ENCODE measurements around the gene GNG8. TPM values are rescaled to one million over a fixed set of nuclear protein-coding genes. Genes with fewer than 3 reads are reported as not detected.

GNG8 gene
- total RNA-seq, 1 experiment from 2014 or later = not detected

GRCh38 chr19:46600384-46601317 is 35.4 kb downstream of the GNG8 start:
- no peak for TF ChIP-seq CTCF (IDR thresholded peaks at IDR 0.05; ENCODE audit: unreplicated experiment)
- Mint-ChIP-seq H3K36me3 (ENCODE audit: insufficient read depth, unreplicated experiment) (peaks cover 17% of the 10 kb centered on the region), H3K27me3 (ENCODE audit: insufficient read depth, unreplicated experiment) (no peaks in the 10 kb centered on the region), H3K9me3 (ENCODE audit: unreplicated experiment) (no peaks in the 10 kb centered on the region), H3K4me1 (ENCODE audit: insufficient read depth, unreplicated experiment) (peaks cover 4% of the 10 kb centered on the region), H3K4me3 (ENCODE audit: unreplicated experiment) (peak overlapping the region; percentile 96), H3K27ac (ENCODE audit: low read depth, unreplicated experiment) (peak overlapping the region; percentile 100)
- intact Hi-C loops (cut with micrococcal nuclease) = loop anchor here (2.0 kb wide), 1 partner anchor 70 kb away; no protein-coding TSS in a partner anchor
- POLR2A ChIA-PET = interaction anchor here (0.6 to 3.5 kb wide), 36 partner anchors 10 to 1126 kb away, joined by 3 to 40 read pairs (median 4); partner anchors contain the start of genes DACT3, PRKD2, SLC1A5 and ZC3H4
- peak; percentile 98 for DNase-seq (ENCODE audit: unreplicated experiment)
- BruUV-seq (replicated peaks) = TSS peak; percentile 88
- CTCF ChIA-PET = interaction anchor here (0.5 to 1.3 kb wide), 7 partner anchors 10 to 104 kb away, joined by 3 to 4 read pairs (median 3); partner anchors contain the start of gene DACT3

GRCh38 chr19:46599716-46600373 is 36.2 kb downstream of the GNG8 start:
- peak overlapping the region; percentile 100 for H3K27ac Mint-ChIP-seq (ENCODE audit: low read depth, unreplicated experiment)
- TF ChIP-seq CTCF (IDR thresholded peaks at IDR 0.05; ENCODE audit: unreplicated experiment) = no peak
- no peaks in the 10 kb centered on the region for H3K9me3 Mint-ChIP-seq (ENCODE audit: unreplicated experiment)
- no peak for DNase-seq (ENCODE audit: unreplicated experiment)
- peak overlapping the region; percentile 96 for H3K4me3 Mint-ChIP-seq (ENCODE audit: unreplicated experiment)
- POLR2A ChIA-PET = interaction anchor here (0.6 to 3.5 kb wide), 25 partner anchors 9 to 627 kb away, joined by 3 to 40 read pairs (median 5); partner anchors contain the start of genes DACT3, PRKD2, SLC1A5 and ZC3H4
- CTCF ChIA-PET = interaction anchor here (0.7 to 1.3 kb wide), 4 partner anchors 12 to 62 kb away, joined by 3 to 4 read pairs (median 3); partner anchors contain the start of gene DACT3
- intact Hi-C loops (cut with micrococcal nuclease) = loop anchor here (2.0 kb wide), 1 partner anchor 69 kb away; no protein-coding TSS in a partner anchor
- no peaks in the 10 kb centered on the region for H3K27me3 Mint-ChIP-seq (ENCODE audit: insufficient read depth, unreplicated experiment)
- peaks cover 9% of the 10 kb centered on the region for H3K36me3 Mint-ChIP-seq (ENCODE audit: insufficient read depth, unreplicated experiment)
- no TSS peak for BruUV-seq (replicated peaks)
- H3K4me1 Mint-ChIP-seq (ENCODE audit: insufficient read depth, unreplicated experiment) = peaks cover 4% of the 10 kb centered on the region

GRCh38 chr19:46598372-46598917 is 37.6 kb downstream of the GNG8 start:
- BruUV-seq (replicated peaks) = no TSS peak
- Mint-ChIP-seq H3K27me3 (ENCODE audit: insufficient read depth, unreplicated experiment) (no peaks in the 10 kb centered on the region), H3K4me1 (ENCODE audit: insufficient read depth, unreplicated experiment) (peaks cover 4% of the 10 kb centered on the region), H3K27ac (ENCODE audit: low read depth, unreplicated experiment) (no peak overlapping the region), H3K9me3 (ENCODE audit: unreplicated experiment) (no peaks in the 10 kb centered on the region), H3K4me3 (ENCODE audit: unreplicated experiment) (no peak overlapping the region), H3K36me3 (ENCODE audit: insufficient read depth, unreplicated experiment) (peaks cover 9% of the 10 kb centered on the region)
- TF ChIP-seq CTCF (IDR thresholded peaks at IDR 0.05; ENCODE audit: unreplicated experiment) = no peak
- ChIA-PET POLR2A (interaction anchor here (0.7 kb wide), 1 partner anchor 66 kb away, joined by 3 read pairs; no protein-coding TSS in a partner anchor), CTCF (interaction anchor here (0.5 to 1.2 kb wide), 3 partner anchors 16 to 751 kb away, joined by 3 to 5 read pairs (median 4); partner anchors contain the start of gene DHX34)
- intact Hi-C loops (cut with micrococcal nuclease) = no loop called here
- DNase-seq (ENCODE audit: unreplicated experiment) = no peak

Measured in MCF 10A (cell line).